ENCODE data around the gene FNDC5.

The FNDC5 gene

GRCh38 chr1:32904797-32905196 is 34.1 kb upstream of the FNDC5 start:
- DNase-seq = no peak
- no peak overlapping the region for H3K4me3 ChIP-seq (ENCODE audit: insufficient read depth, low read depth, low read length, poor library complexity, severe bottlenecking)
- H3K27me3 ChIP-seq (replicated peaks; ENCODE audit: control insufficient read depth, insufficient read depth, low read length, poor library complexity, severe bottlenecking) = peaks cover 24% of the 10 kb centered on the region
- no peaks in the 10 kb centered on the region for H3K36me3 ChIP-seq (ENCODE audit: control insufficient read depth, insufficient read depth, low read length)
- H3K4me1 ChIP-seq (ENCODE audit: control insufficient read depth, insufficient read depth, low read length, poor library complexity, severe bottlenecking) = peaks cover 12% of the 10 kb centered on the region
- no peaks in the 10 kb centered on the region for H3K9me3 ChIP-seq (ENCODE audit: control insufficient read depth, low read length)
- H3K27ac ChIP-seq (ENCODE audit: insufficient read depth, low read length, poor library complexity, severe bottlenecking) = no peak overlapping the region

DNA sequence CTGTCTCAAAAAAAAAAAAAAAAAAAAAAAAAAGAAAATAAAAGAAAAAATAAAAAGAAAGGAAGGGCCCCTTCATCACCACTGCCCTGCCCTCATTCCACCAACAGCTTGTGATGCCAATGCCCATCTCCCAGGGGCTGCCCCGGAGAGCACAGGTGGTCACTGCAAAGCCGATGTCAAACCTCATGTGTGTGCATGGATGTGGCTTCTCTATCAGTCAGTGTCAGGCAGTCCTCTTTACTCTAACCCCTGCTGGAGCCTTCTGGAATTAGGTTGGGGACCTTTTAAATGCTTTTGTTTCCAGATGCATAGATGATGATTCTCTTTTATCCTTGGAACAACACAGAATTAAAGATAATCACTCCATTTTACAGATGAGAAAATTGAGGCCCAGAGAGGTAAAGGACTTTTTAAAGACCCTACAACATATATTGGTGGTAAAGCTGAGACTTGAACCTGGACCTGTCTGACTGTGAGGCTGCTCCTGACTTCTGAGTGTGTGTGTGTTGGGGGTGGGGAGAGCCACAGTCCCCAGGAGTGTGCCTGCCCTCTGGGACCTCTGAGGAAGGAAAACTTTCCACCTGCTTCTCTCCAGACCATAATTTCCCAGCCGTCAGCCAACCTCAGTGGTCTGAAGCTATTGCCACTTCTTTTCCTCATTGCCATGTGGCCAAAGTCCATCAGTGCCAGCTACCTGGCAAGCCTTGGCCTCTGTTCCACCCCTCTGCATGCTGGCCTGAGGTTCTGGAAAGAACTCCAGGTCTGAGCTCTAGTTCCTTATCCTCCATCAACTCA is 33.5 kb upstream of the FNDC5 start:
- Histone ChIP-seq H3K27ac (ENCODE audit: insufficient read depth, low read length, poor library complexity, severe bottlenecking) (no peak overlapping the region), H3K36me3 (ENCODE audit: control insufficient read depth, insufficient read depth, low read length) (no peaks in the 10 kb centered on the region), H3K9me3 (ENCODE audit: control insufficient read depth, low read length) (no peaks in the 10 kb centered on the region), H3K4me3 (ENCODE audit: insufficient read depth, low read depth, low read length, poor library complexity, severe bottlenecking) (no peak overlapping the region), H3K4me1 (ENCODE audit: control insufficient read depth, insufficient read depth, low read length, poor library complexity, severe bottlenecking) (peaks cover 12% of the 10 kb centered on the region), H3K27me3 (replicated peaks; ENCODE audit: control insufficient read depth, insufficient read depth, low read length, poor library complexity, severe bottlenecking) (peaks cover 29% of the 10 kb centered on the region)
- DNase-seq = no peak

- Histone ChIP-seq H3K27me3 (replicated peaks; ENCODE audit: control insufficient read depth, insufficient read depth, low read length, poor library complexity, severe bottlenecking) (peaks cover 29% of the 10 kb centered on the region), H3K4me3 (ENCODE audit: insufficient read depth, low read depth, low read length, poor library complexity, severe bottlenecking) (no peak overlapping the region), H3K9me3 (ENCODE audit: control insufficient read depth, low read length) (no peaks in the 10 kb centered on the region), H3K36me3 (ENCODE audit: control insufficient read depth, insufficient read depth, low read length) (no peaks in the 10 kb centered on the region), H3K27ac (ENCODE audit: insufficient read depth, low read length, poor library complexity, severe bottlenecking) (no peak overlapping the region), H3K4me1 (ENCODE audit: control insufficient read depth, insufficient read depth, low read length, poor library complexity, severe bottlenecking) (peaks cover 12% of the 10 kb centered on the region)
- DNase-seq = no peak
These were observed 31.8 kb upstream of the FNDC5 start for GRCh38 chr1:32902535-32902920.

- Histone ChIP-seq H3K4me1 (ENCODE audit: control insufficient read depth, insufficient read depth, low read length, poor library complexity, severe bottlenecking) (peaks cover 12% of the 10 kb centered on the region), H3K4me3 (ENCODE audit: insufficient read depth, low read depth, low read length, poor library complexity, severe bottlenecking) (peak overlapping the region; percentile 22), H3K27ac (ENCODE audit: insufficient read depth, low read length, poor library complexity, severe bottlenecking) (no peak overlapping the region), H3K9me3 (ENCODE audit: control insufficient read depth, low read length) (no peaks in the 10 kb centered on the region), H3K36me3 (ENCODE audit: control insufficient read depth, insufficient read depth, low read length) (no peaks in the 10 kb centered on the region), H3K27me3 (replicated peaks; ENCODE audit: control insufficient read depth, insufficient read depth, low read length, poor library complexity, severe bottlenecking) (peaks cover 29% of the 10 kb centered on the region)
- DNase-seq = no peak
These were observed 31.3 kb upstream of the FNDC5 start for GRCh38 chr1:32901823-32902534.

GRCh38 chr1:32900956-32901822 is 30.5 kb upstream of the FNDC5 start, which contains the start of gene TMEM54:
Gene TMEM54, minus strand, starts transcription at chr1:32901389. Its CDS starts 151 bp downstream, at chr1:32901238.
- Histone ChIP-seq H3K36me3 (ENCODE audit: control insufficient read depth, insufficient read depth, low read length) (no peaks in the 10 kb centered on the region), H3K4me3 (ENCODE audit: insufficient read depth, low read depth, low read length, poor library complexity, severe bottlenecking) (peak within 1 kb of the TSS; percentile 38), H3K27me3 (replicated peaks; ENCODE audit: control insufficient read depth, insufficient read depth, low read length, poor library complexity, severe bottlenecking) (peaks cover 29% of the 10 kb centered on the region), H3K27ac (ENCODE audit: insufficient read depth, low read length, poor library complexity, severe bottlenecking) (no peak within 1 kb of the TSS), H3K4me1 (ENCODE audit: control insufficient read depth, insufficient read depth, low read length, poor library complexity, severe bottlenecking) (peaks cover 12% of the 10 kb centered on the region), H3K9me3 (ENCODE audit: control insufficient read depth, low read length) (no peaks in the 10 kb centered on the region)
- no peak for DNase-seq

DNA sequence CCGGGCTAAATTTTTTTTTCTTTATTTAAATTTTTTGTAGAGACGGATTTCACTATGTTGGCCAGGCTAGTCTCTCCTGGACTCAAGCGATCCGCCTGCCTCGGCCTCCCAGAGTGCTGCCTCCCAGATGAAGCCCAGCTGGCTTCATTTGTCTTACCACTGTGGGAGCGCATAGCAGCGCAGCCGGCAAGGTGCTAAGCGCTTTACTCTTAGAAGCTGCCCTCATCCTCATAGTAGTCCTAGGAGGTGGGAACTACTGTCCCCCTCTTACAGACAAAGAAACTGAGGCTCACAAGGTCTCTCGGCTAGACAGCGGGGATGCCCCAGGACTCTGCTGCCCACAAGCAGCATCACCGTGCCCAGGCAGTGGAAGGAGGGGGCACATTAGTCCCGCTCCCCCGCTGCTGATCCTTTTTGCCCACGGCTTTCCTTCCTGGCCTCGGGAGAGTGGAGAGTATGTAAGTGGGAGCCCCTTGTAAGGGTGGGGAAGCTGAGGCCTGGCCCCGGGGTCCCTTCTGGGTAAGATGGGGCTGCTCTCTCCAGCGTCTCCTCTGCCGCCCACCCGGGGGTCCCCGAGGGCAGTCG is 29.8 kb upstream of the FNDC5 start:
- Histone ChIP-seq H3K9me3 (ENCODE audit: control insufficient read depth, low read length) (no peaks in the 10 kb centered on the region), H3K4me3 (ENCODE audit: insufficient read depth, low read depth, low read length, poor library complexity, severe bottlenecking) (peak overlapping the region; percentile 38), H3K36me3 (ENCODE audit: control insufficient read depth, insufficient read depth, low read length) (no peaks in the 10 kb centered on the region), H3K27me3 (replicated peaks; ENCODE audit: control insufficient read depth, insufficient read depth, low read length, poor library complexity, severe bottlenecking) (peaks cover 29% of the 10 kb centered on the region), H3K27ac (ENCODE audit: insufficient read depth, low read length, poor library complexity, severe bottlenecking) (no peak overlapping the region), H3K4me1 (ENCODE audit: control insufficient read depth, insufficient read depth, low read length, poor library complexity, severe bottlenecking) (peaks cover 12% of the 10 kb centered on the region)
- no peak for DNase-seq

GRCh38 chr1:32899586-32900296 is 29.0 kb upstream of the FNDC5 start:
- Histone ChIP-seq H3K4me1 (ENCODE audit: control insufficient read depth, insufficient read depth, low read length, poor library complexity, severe bottlenecking) (peaks cover 12% of the 10 kb centered on the region), H3K27ac (ENCODE audit: insufficient read depth, low read length, poor library complexity, severe bottlenecking) (no peak overlapping the region), H3K27me3 (replicated peaks; ENCODE audit: control insufficient read depth, insufficient read depth, low read length, poor library complexity, severe bottlenecking) (peaks cover 29% of the 10 kb centered on the region), H3K9me3 (ENCODE audit: control insufficient read depth, low read length) (no peaks in the 10 kb centered on the region), H3K36me3 (ENCODE audit: control insufficient read depth, insufficient read depth, low read length) (no peaks in the 10 kb centered on the region), H3K4me3 (ENCODE audit: insufficient read depth, low read depth, low read length, poor library complexity, severe bottlenecking) (no peak overlapping the region)
- DNase-seq = no peak

- H3K9me3 ChIP-seq (ENCODE audit: control insufficient read depth, low read length) = no peaks in the 10 kb centered on the region
- peaks cover 12% of the 10 kb centered on the region for H3K4me1 ChIP-seq (ENCODE audit: control insufficient read depth, insufficient read depth, low read length, poor library complexity, severe bottlenecking)
- no peak for DNase-seq
- no peaks in the 10 kb centered on the region for H3K36me3 ChIP-seq (ENCODE audit: control insufficient read depth, insufficient read depth, low read length)
- H3K27ac ChIP-seq (ENCODE audit: insufficient read depth, low read length, poor library complexity, severe bottlenecking) = no peak overlapping the region
- H3K27me3 ChIP-seq (replicated peaks; ENCODE audit: control insufficient read depth, insufficient read depth, low read length, poor library complexity, severe bottlenecking) = peaks cover 34% of the 10 kb centered on the region
- no peak overlapping the region for H3K4me3 ChIP-seq (ENCODE audit: insufficient read depth, low read depth, low read length, poor library complexity, severe bottlenecking)
These were observed 28.2 kb upstream of the FNDC5 start for GRCh38 chr1:32898958-32899357.

DNA sequence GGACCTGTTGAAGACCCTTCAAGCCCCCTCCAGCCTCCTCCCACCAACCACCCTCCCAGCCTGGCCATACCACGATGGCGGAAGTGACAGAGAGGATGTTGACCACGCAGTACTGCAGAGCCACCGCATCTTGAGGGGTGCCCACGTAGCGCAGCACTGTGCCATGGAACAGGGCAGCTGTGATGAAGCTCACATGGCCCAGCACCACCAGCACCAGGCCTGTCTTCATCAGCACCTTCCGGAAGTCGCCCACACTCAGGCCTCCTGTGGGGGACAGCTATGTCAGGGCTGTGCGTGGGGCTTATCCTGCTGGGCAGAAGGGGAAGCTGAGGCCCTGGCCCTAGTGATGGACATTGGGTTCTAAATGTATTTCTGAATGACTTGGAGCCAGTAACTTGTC is 27.3 kb upstream of the FNDC5 start:
- Histone ChIP-seq H3K36me3 (ENCODE audit: control insufficient read depth, insufficient read depth, low read length) (no peaks in the 10 kb centered on the region), H3K27ac (ENCODE audit: insufficient read depth, low read length, poor library complexity, severe bottlenecking) (no peak overlapping the region), H3K27me3 (replicated peaks; ENCODE audit: control insufficient read depth, insufficient read depth, low read length, poor library complexity, severe bottlenecking) (peaks cover 38% of the 10 kb centered on the region), H3K4me1 (ENCODE audit: control insufficient read depth, insufficient read depth, low read length, poor library complexity, severe bottlenecking) (peaks cover 20% of the 10 kb centered on the region), H3K4me3 (ENCODE audit: insufficient read depth, low read depth, low read length, poor library complexity, severe bottlenecking) (no peak overlapping the region), H3K9me3 (ENCODE audit: control insufficient read depth, low read length) (no peaks in the 10 kb centered on the region)
- DNase-seq = no peak
